SK-N-SH treated with all-trans-retinoic acid at 6 μM for 48 hours (cell line): ENCODE measurements around the gene GOT1.

ENCODE experiments used
- ATAC-seq: fragments of 200-7000 bp; cut with Tn5 transposase; 3 replicates; pipeline ENCODE4 v1.9.1; 2020; ENCODE audit warnings: mild to moderate bottlenecking, moderate library complexity
- BACH2 ChIP-seq: fragments of 250-450 bp; sonication (Bioruptor Pico); IDR thresholded peaks from 2 replicates; pipeline ENCODE4 v1.9.0; 2021; ENCODE audit warnings: mild to moderate bottlenecking, borderline replicate concordance
- CSDC2 ChIP-seq: fragments of 250-450 bp; sonication (Bioruptor Pico); IDR thresholded peaks from 2 replicates; pipeline ENCODE4 v1.5.0; 2020; ENCODE audit warnings: mild to moderate bottlenecking, moderate library complexity
- ESRRG ChIP-seq: fragments of 250-450 bp; sonication (Bioruptor Pico); IDR thresholded peaks from 2 replicates; pipeline ENCODE4 v1.6.1; 2021; ENCODE audit warnings: mild to moderate bottlenecking
- ISL1 ChIP-seq: fragments of 250-450 bp; sonication (Bioruptor Pico); IDR thresholded peaks from 2 replicates; pipeline ENCODE4 v2.1.2; 2022; ENCODE audit warnings: mild to moderate bottlenecking, moderate library complexity
- OSR1 ChIP-seq: fragments of 250-450 bp; sonication (Bioruptor Pico); IDR thresholded peaks from 2 replicates; pipeline ENCODE4 v1.8.0; 2022; ENCODE audit warnings: moderate library complexity, mild to moderate bottlenecking, inconsistent platforms
- RARB ChIP-seq: fragments of 250-450 bp; sonication (Bioruptor Pico); IDR thresholded peaks from 2 replicates; pipeline ENCODE4 v1.8.0; 2021; ENCODE audit warnings: mild to moderate bottlenecking, moderate library complexity
- SNAI2 ChIP-seq: fragments of 250-450 bp; sonication (Bioruptor Pico); IDR thresholded peaks from 2 replicates; pipeline ENCODE4 v1.5.0; 2020; ENCODE audit warnings: mild to moderate bottlenecking, moderate library complexity
- TOX ChIP-seq: fragments of 250-450 bp; sonication (Bioruptor Pico); IDR thresholded peaks from 2 replicates; pipeline ENCODE4 v1.8.0; 2021; ENCODE audit warnings: mild to moderate bottlenecking, moderate library complexity, borderline replicate concordance
- ZC3H10 ChIP-seq: fragments of 250-450 bp; sonication (Bioruptor Pico); IDR thresholded peaks from 2 replicates; pipeline ENCODE4 v1.5.1; 2021; ENCODE audit warnings: mild to moderate bottlenecking, moderate library complexity
- ZFP3 ChIP-seq: fragments of 250-450 bp; sonication (Bioruptor Pico); IDR thresholded peaks from 2 replicates; pipeline ENCODE4 v1.5.0; 2020; ENCODE audit warnings: mild to moderate bottlenecking, moderate library complexity
- ZFP30 ChIP-seq: fragments of 450-650 bp; formaldehyde crosslinking; IDR thresholded peaks from 2 replicates; pipeline ENCODE4 v1.5.0; 2022; ENCODE audit warnings: mild to moderate bottlenecking, moderate library complexity
- ZNF565 ChIP-seq: fragments of 450-650 bp; formaldehyde crosslinking; conservative IDR thresholded peaks from 2 replicates; pipeline ENCODE4 v1.5.0; 2020; ENCODE audit warnings: low read depth, mild to moderate bottlenecking, moderate library complexity
- ZNF8 ChIP-seq: fragments of 450-650 bp; formaldehyde crosslinking; IDR thresholded peaks from 2 replicates; pipeline ENCODE4 v1.5.0; 2020; ENCODE audit warnings: mild to moderate bottlenecking, moderate library complexity
- TF ChIP-seq, protein P1 (sequence below): fragments of 250-450 bp; sonication (Bioruptor Pico); IDR thresholded peaks from 2 replicates; pipeline ENCODE4 v1.5.0; 2020; ENCODE audit warnings: mild to moderate bottlenecking, moderate library complexity
- TF ChIP-seq, protein P2 (sequence below): fragments of 250-450 bp; sonication (Bioruptor Pico); IDR thresholded peaks from 2 replicates; pipeline ENCODE4 v1.8.0; 2020; ENCODE audit warnings: mild to moderate bottlenecking, moderate library complexity, borderline replicate concordance
- TF ChIP-seq, protein P3 (sequence below): fragments of 250-450 bp; sonication (Bioruptor Pico); IDR thresholded peaks from 2 replicates; pipeline ENCODE4 v1.5.1; 2020; ENCODE audit warnings: low read depth, mild to moderate bottlenecking, moderate library complexity
- TF ChIP-seq, protein P4 (sequence below): fragments of 250-450 bp; sonication (Bioruptor Pico); IDR thresholded peaks from 2 replicates; pipeline ENCODE4 v1.8.0; 2021; ENCODE audit warnings: low read depth, mild to moderate bottlenecking, moderate library complexity, borderline replicate concordance
- TF ChIP-seq, protein P5 (sequence below): fragments of 250-450 bp; sonication (Bioruptor Pico); IDR thresholded peaks from 2 replicates; pipeline ENCODE4 v1.5.1; 2021; ENCODE audit warnings: mild to moderate bottlenecking, moderate library complexity

The GOT1 gene

DNA sequence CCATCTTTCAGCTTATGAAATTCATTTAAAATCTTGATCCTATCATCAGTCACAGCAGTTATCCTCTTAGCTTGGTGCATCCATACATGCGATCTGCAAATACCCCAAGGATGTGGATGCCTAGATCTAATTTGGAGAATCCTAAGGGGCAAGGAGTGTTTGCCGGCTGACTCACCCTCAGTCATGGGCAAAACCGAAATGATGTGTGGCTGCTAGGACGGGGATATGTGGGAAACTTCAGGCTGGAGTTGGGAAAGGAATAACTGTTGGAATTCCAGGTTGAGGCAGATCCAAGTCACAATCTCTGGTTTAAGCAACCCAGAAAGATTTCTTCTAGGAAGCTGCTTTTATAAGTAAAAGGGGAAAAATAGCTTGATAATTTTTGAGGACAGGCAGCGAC is 19.7 kb upstream of the GOT1 start:
- TF ChIP-seq, protein P1, sequence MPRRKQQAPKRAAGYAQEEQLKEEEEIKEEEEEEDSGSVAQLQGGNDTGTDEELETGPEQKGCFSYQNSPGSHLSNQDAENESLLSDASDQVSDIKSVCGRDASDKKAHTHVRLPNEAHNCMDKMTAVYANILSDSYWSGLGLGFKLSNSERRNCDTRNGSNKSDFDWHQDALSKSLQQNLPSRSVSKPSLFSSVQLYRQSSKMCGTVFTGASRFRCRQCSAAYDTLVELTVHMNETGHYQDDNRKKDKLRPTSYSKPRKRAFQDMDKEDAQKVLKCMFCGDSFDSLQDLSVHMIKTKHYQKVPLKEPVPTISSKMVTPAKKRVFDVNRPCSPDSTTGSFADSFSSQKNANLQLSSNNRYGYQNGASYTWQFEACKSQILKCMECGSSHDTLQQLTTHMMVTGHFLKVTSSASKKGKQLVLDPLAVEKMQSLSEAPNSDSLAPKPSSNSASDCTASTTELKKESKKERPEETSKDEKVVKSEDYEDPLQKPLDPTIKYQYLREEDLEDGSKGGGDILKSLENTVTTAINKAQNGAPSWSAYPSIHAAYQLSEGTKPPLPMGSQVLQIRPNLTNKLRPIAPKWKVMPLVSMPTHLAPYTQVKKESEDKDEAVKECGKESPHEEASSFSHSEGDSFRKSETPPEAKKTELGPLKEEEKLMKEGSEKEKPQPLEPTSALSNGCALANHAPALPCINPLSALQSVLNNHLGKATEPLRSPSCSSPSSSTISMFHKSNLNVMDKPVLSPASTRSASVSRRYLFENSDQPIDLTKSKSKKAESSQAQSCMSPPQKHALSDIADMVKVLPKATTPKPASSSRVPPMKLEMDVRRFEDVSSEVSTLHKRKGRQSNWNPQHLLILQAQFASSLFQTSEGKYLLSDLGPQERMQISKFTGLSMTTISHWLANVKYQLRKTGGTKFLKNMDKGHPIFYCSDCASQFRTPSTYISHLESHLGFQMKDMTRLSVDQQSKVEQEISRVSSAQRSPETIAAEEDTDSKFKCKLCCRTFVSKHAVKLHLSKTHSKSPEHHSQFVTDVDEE (CRISPR knock-in tag): no peak
- TF ChIP-seq, protein P2, sequence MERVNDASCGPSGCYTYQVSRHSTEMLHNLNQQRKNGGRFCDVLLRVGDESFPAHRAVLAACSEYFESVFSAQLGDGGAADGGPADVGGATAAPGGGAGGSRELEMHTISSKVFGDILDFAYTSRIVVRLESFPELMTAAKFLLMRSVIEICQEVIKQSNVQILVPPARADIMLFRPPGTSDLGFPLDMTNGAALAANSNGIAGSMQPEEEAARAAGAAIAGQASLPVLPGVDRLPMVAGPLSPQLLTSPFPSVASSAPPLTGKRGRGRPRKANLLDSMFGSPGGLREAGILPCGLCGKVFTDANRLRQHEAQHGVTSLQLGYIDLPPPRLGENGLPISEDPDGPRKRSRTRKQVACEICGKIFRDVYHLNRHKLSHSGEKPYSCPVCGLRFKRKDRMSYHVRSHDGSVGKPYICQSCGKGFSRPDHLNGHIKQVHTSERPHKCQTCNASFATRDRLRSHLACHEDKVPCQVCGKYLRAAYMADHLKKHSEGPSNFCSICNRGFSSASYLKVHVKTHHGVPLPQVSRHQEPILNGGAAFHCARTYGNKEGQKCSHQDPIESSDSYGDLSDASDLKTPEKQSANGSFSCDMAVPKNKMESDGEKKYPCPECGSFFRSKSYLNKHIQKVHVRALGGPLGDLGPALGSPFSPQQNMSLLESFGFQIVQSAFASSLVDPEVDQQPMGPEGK: no peak
- TF ChIP-seq ZNF565 (CRISPR knock-in tag) (no peak), TOX (CRISPR knock-in tag) (no peak), OSR1 (no peak), RARB (no peak), ZC3H10 (CRISPR knock-in tag) (no peak)
- TF ChIP-seq, protein P3, sequence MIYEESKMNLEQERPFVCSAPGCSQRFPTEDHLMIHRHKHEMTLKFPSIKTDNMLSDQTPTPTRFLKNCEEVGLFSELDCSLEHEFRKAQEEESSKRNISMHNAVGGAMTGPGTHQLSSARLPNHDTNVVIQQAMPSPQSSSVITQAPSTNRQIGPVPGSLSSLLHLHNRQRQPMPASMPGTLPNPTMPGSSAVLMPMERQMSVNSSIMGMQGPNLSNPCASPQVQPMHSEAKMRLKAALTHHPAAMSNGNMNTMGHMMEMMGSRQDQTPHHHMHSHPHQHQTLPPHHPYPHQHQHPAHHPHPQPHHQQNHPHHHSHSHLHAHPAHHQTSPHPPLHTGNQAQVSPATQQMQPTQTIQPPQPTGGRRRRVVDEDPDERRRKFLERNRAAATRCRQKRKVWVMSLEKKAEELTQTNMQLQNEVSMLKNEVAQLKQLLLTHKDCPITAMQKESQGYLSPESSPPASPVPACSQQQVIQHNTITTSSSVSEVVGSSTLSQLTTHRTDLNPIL (CRISPR knock-in tag): no peak
- TF ChIP-seq, protein P4, sequence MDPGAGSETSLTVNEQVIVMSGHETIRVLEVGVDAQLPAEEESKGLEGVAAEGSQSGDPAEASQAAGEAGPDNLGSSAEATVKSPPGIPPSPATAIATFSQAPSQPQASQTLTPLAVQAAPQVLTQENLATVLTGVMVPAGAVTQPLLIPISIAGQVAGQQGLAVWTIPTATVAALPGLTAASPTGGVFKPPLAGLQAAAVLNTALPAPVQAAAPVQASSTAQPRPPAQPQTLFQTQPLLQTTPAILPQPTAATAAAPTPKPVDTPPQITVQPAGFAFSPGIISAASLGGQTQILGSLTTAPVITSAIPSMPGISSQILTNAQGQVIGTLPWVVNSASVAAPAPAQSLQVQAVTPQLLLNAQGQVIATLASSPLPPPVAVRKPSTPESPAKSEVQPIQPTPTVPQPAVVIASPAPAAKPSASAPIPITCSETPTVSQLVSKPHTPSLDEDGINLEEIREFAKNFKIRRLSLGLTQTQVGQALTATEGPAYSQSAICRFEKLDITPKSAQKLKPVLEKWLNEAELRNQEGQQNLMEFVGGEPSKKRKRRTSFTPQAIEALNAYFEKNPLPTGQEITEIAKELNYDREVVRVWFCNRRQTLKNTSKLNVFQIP (CRISPR knock-in tag): no peak
- TF ChIP-seq, all 23 proteins: peak for 0
- no peak for ATAC-seq

DNA sequence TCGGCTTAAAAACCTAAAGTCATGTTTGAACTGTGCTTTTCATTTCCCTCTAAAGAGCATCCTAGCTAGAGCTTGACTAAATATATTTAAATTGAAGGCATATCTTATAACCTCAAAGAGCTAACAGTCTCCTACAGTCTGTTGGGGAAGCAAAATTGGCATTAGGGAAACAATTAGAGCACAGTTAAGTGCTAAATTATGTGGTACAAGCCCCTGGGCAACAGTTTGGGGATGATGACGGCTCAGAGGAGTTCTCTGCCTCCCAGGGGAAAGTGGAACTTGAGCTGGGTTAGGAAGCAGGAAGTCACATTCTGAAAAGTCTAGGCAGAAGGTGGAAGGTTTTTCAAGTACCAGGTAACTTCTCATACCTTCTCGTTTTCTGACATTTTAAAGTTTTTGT is 18.6 kb upstream of the GOT1 start:
- no peak for ATAC-seq
- TF ChIP-seq ZC3H10 (CRISPR knock-in tag) (no peak), SNAI2 (CRISPR knock-in tag) (no peak), ESRRG (CRISPR knock-in tag) (no peak), RARB (no peak), ISL1 (CRISPR knock-in tag) (no peak), OSR1 (no peak), ZFP30 (CRISPR knock-in tag) (no peak), CSDC2 (CRISPR knock-in tag) (no peak), BACH2 (CRISPR knock-in tag) (no peak), ZNF8 (CRISPR knock-in tag) (no peak), ZFP3 (CRISPR knock-in tag) (no peak)
- TF ChIP-seq, protein P1 (CRISPR knock-in tag): no peak
- TF ChIP-seq, protein P3 (CRISPR knock-in tag): no peak
- TF ChIP-seq, protein P5, sequence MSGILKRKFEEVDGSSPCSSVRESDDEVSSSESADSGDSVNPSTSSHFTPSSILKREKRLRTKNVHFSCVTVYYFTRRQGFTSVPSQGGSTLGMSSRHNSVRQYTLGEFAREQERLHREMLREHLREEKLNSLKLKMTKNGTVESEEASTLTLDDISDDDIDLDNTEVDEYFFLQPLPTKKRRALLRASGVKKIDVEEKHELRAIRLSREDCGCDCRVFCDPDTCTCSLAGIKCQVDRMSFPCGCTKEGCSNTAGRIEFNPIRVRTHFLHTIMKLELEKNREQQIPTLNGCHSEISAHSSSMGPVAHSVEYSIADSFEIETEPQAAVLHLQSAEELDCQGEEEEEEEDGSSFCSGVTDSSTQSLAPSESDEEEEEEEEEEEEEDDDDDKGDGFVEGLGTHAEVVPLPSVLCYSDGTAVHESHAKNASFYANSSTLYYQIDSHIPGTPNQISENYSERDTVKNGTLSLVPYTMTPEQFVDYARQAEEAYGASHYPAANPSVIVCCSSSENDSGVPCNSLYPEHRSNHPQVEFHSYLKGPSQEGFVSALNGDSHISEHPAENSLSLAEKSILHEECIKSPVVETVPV (CRISPR knock-in tag): no peak
